ENCODE data around the gene RPUSD3.
"Not testable (repeated sequence)": the region's sequence is repeated elsewhere in the genome, so short reads cannot be mapped to it uniquely, and the experiment has no call there.

RPUSD3 gene

GRCh38 chr3:9864200-9864927 is 20.6 kb upstream of the RPUSD3 start:
- DNase-seq: no peak

DNA sequence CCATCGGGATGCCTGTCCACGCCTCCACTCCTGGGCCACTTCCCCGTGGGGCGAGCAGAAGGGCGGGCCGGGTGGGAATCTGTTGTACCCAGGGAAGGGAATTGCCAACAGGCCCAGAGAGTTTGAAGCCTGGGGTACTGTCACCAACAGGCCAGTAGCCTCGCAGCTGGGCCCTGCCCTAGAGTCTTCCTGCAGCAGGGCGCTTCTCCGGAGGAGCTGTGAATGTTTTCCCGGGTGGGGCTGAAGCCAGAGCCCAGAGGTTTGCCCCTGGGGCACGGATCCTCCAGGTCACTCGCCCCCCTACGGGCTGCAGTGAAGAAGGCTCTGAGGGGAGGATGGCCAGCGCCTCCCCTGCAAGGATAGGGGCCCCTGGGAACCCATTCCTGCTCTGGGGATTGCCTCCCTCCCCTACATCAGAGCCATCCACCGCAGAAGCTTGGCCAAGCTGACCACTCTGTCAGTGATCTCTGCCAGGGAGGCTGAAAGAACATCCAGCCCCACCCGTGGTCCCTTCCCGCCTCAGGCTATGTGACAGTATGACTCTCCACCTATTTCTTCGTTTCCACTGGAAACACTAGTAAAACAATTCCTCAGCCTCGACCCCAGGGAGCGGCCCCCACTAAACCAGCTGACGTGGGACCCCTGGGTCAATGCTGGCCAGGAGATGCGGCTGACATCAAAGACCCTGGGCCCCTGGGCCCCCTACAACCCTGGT is 19.4 kb upstream of the RPUSD3 start:
- DNase-seq: no peak

- peak; percentile 71 for DNase-seq
Measured at GRCh38 chr3:9862391-9863057, 18.7 kb upstream of the RPUSD3 start.

GRCh38 chr3:9861626-9862130 is 17.9 kb upstream of the RPUSD3 start:
- DNase-seq: no peak

DNA sequence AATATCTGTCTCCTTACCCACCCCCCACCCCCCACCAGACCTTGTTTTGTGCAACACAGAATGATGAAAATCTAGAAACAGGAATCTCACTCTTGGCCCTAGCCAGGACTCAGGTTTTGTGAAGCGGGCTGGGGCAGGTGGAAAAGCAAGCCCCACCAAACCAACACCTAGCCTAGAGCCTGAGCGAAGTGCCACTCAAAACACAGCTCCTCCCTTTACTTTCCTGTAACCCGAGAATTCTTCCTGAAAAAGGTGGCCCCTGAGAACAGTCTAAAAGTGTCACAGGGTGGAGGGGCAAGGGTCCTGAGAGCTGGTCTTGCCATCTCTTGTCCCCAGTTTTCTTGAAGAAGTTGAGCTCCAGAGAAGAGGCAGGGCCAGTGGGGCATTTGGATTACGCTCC is 17.4 kb upstream of the RPUSD3 start:
- no peak for DNase-seq

- DNase-seq: no peak
Measured at GRCh38 chr3:9859530-9860025, 15.8 kb upstream of the RPUSD3 start.

DNA sequence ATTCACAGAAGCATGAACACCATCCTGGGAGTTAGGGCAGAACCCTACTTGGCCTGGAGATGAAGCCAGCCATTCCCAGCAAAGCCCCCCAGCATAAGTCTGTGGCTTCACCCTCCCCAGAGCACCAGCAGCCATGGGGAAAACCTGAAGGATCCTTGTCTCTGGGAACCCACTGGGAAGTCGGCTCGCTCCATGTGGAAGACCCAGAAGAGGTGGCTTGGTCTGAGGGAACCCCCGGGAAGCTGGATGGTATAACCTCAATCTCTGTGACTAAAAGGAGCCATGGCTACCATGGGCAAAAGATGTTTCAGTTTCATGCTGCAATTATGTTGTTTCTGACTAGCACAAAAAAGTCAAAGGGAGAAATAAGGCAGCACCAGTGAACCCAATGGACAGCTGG is 11.8 kb upstream of the RPUSD3 start:
- DNase-seq: no peak

DNA sequence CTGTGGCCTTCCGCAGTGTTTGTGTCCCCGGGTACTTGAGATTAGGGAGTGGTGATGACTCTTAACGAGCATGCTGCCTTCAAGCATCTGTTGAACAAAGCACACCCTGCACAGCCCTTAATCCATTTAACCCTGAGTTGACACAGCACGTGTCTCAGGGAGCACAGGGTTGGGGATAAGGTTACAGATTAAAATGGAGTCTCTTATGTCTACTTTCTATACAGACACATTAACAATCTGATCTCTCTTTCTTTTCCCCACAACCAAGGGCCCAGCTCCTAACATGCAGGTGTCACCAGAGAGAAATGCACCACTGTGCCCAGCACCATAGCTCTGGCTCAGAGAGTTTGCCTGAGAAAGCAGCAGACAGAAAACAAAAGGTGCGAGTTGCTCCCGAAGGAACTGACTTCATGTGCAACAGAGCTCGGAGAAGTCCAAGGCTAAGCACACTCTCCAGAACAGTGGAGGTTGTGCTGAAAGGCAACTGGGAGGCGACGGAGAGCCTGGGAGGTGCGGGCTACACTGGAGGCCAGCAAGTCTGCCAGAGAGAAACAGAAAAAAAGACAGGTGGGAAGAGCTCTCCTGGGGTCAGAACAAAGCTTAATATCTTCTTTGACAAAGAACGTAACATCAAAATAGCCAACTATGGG is 10.6 kb upstream of the RPUSD3 start:
- not testable (repeated sequence) for DNase-seq

- DNase-seq: no peak
Measured at GRCh38 chr3:9852528-9852927, 8.7 kb upstream of the RPUSD3 start.

DNA sequence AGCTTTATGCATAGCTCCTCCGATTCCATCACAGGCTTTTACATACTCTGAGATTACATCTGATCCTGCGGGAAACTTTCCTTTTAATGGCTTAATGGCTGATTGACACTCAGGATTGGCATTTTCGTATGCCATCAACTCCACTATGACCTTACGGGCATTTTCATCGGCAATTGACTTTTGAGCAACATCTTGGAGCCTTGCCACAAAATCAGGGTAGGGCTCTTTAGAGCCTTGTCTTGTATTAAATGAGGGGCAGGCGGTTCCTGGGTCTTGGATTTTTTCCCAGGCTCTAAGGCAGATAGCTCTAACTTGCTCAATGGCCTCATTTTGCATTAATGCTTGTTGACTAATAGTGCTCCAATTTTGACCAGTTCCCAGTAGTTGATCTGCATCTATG is 8.1 kb upstream of the RPUSD3 start:
- DNase-seq: not testable (repeated sequence)

- DNase-seq: not testable (repeated sequence)
Measured at GRCh38 chr3:9851383-9851782, 7.6 kb upstream of the RPUSD3 start.

- not testable (repeated sequence) for DNase-seq
Measured at GRCh38 chr3:9848860-9849259, 5.1 kb upstream of the RPUSD3 start.

DNA sequence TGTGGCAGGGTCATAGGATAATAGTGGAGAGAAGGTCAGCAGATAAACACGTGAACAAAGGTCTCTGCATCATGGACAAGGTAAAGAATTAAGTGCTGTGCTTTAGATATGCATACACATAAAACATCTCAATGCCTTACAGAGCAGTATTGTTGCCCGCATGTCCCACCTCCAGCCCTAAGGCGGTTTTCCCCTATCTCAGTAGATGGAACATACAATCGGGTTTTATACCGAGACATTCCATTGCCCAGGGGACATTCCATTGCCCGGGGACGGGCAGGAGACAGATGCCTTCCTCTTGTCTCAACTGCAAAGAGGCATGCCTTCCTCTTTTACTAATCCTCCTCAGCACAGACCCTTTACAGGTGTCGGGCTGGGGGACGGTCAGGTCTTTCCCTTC is 4.1 kb upstream of the RPUSD3 start:
- DNase-seq: not testable (repeated sequence)

DNA sequence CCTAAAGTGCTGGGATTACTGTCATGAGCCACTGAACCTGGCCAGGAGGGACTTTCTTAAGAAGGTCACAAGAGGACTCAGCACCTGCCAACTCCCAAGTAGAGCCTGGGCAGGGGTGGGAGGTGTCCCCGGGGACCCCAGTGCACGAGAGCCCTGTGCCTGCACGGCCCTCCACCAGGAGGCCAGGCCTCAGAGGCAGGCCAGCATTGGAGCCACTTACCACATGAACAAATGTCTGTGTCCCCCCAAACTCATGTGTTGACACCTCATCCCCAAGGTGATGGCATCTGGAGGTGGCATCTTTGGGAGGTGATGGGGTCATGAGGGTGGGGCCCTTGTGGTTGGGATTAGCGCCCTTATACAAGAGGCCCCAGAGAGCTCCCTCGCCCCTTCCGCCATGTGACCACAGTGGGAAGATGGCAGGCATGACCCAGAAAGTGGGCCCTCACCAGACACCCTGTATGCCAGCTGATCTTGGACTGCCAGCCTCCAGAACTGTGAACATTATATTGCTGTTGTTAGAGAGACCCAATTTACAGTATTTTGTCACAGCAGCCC is 3.2 kb upstream of the RPUSD3 start:
- DNase-seq: no peak

GRCh38 chr3:9846231-9846630 is 2.4 kb upstream of the RPUSD3 start:
- DNase-seq: no peak

GRCh38 chr3:9841015-9841414 is 2.8 kb downstream of the RPUSD3 start:
- DNase-seq: no peak

- no peak for DNase-seq
Measured at GRCh38 chr3:9838856-9839255, 5.0 kb downstream of the RPUSD3 start.

DNA sequence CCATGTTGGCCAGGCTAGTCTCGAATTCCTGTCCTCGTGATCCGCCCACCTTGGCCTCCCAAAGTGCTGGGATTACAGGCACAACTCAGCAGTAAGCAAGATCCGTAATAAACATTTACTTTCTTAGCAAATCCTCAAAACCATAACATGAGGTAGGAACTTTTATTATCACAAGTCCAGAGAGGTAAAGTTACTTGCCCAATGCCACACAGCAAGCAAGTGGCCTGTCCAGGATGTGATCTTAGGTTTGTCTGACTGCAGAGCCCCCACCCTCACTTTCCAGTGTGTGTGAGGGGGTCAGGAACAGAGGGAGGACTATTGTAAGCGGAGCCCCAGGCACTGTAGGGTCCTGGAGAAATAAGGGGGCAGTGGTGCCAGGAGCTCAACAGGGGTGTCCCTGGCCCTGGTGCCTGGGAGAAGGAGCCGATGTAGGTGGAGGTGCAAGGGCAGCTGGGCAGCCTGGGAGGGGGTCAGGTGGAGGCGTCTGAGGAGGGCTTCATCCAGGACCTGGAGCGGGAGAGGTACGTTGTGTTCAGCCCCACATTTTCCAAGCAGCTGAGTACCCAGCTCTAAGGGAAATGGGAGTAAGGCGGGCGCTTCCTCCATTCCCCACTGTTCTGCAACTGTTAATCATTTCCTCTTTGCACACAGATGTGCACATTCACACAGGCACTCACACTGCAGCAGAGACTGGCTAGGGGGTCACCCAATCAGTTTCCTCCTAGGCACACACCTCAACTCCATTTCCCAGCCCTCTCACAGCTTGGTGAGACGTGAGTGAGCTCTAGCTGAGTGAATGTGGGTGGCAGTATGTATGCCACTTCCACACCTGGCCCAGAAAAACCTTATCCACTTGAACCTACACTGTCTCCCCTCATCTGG is 5.9 kb downstream of the RPUSD3 start:
- DNase-seq: no peak

DNA sequence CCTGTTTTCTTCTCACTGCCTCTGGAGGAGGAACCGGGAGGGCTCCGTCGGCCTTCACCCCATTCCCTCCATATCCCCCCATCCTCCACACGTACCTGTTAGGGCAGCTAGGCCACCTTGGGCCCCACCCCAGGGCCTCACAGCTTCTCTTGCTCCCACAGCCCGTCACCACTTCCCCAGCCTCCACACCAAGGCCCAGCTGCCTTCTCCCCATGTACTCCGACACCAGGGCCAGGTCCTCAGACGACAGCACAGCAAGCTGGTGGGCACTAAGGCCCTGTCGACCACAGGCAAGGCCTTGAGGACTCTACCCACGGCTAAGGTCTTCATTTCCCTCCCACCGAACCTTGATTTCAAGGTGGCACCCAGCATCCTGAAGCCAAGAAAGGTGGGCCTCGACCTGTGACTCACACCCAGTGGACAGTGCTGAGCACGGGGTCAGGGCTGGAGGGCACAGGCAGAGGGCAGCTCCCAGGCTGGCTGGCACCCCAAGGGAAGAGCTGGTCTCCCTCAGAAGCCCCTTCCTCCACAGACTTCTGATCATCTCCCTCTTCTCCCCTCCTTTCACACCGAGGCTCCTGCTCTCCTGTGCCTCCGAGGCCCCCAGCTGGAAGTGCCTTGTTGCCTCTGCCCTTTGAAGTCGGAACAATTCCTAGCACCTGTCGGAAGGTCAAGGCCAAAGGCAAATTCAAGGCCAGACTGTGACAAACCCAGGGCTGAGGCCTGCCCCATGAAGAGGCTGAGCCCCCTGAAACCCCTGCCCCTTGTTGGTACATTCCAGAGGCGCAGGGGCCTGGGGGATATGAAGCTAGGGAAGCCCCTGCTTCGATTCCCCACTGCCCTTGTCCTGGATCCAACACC is 9.1 kb downstream of the RPUSD3 start:
- DNase-seq: no peak

GRCh38 chr3:9833078-9833477 is 10.7 kb downstream of the RPUSD3 start:
- DNase-seq: no peak

DNA sequence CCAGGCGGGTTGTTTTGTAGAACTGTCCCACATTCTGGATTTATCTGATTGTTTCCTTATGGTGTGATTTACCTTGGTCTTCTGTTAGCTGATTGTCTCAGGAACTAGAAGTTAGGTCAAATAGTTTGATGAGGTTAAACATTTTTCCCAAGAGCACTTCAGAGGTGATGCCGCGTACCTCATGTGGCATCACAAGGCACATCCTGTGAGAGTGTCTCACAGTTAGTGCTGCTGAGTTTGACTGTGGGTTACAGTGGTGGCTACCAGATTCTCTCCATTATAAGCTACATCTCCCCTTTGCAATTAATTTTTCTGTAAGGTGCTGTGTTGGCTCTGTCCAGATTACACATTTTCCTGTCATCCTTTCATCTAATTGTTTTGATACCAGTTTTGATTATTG is 12.6 kb downstream of the RPUSD3 start:
- no peak for DNase-seq

All from activated effector memory CD4-positive, alpha-beta T cell treated with anti-CD3 and anti-CD28 coated beads, Interleukin-2, amount 50 U/mL, for 16 hours (primary cell).